Upper lobe of right lung (tissue), 1 donor: ENCODE results near the gene BBC3. TPM values are rescaled to one million over a fixed set of nuclear protein-coding genes. Genes with fewer than 3 reads are reported as not detected.

Source experiments
- ATAC-seq: fragments of 200-7000 bp; cut with Tn5 transposase; one replicate; pipeline ENCODE4 v1.9.1; 2020; ENCODE audit warnings: mild to moderate bottlenecking, moderate library complexity
- DNase-seq: peaks from one replicate; pipeline ENCODE4 v3.0.0-alpha.2; 2020
- H3K27ac ChIP-seq: fragments of 200-600 bp; one replicate; pipeline ENCODE4 v1.8.0; 2022
- H3K27me3 ChIP-seq: fragments of 200-600 bp; one replicate; pipeline ENCODE4 v1.8.0; 2022; ENCODE audit warnings: mild to moderate bottlenecking
- H3K36me3 ChIP-seq: fragments of 200-600 bp; one replicate; pipeline ENCODE4 v1.8.0; 2022
- H3K4me1 ChIP-seq: fragments of 200-600 bp; one replicate; pipeline ENCODE4 v1.8.0; 2022
- H3K4me3 ChIP-seq: fragments of 200-600 bp; one replicate; pipeline ENCODE4 v1.8.0; 2022; ENCODE audit warnings: mild to moderate bottlenecking
- H3K9me3 ChIP-seq: fragments of 200-600 bp; one replicate; pipeline ENCODE4 v1.8.0; 2022
- intact Hi-C: fragments of 100-400 bp; cut with DNase I; formaldehyde crosslinking; loops from one replicate; pipeline ENCODE4 v1.11.0; 2022
- total RNA-seq: library from RNA; stranded (reverse); fragmentation: NEBNext Ultra II Directional; extraction: Animal tissue kit (Norgen Biotek cat#: 25700); gene quantifications from one replicate; pipeline ENCODE4 v1.2.1, GENCODE V29; 2021
- TF ChIP-seq, protein P1 (sequence below): fragments of 200-600 bp; IDR thresholded peaks from one replicate; pipeline ENCODE4 v1.8.0; 2022; ENCODE audit warnings: antibody characterized with exemption
- donor health status: DM: no; HTN: yes; CAD: no; lungs with severe emphysema.

Gene BBC3
- total RNA-seq, 1 donor from 2014 or later, result 20.1 TPM

DNA sequence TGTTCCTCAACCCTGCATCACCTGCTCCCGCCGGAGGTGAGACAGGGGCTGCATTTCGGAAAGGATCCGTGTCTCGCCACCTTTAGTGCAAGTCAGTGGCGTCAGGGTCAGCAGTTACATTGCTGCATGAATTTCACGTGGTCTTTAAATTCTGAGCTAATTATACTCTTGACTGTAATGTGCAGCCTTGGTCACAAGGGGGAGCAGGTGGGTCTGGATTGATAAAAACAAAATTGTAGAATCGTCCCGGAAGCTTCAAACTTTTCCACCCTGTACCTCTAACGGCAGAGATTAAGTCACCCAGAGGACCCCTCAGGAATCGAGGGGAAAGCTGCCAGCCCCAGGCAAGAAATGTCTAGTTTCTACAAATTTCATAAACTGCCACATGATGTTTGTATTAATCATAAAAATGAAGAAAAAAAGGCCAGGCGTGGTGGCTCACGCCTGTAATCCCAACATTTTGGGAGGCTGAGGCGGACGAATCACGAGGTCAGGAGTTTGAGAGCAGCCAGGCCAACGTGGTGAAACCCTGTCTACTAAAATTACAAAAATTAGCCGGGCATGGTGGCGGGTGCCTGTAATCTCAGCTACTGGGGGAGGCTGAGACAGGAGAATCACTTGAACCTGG is 20.2 kb downstream of the BBC3 start:
- DNase-seq, result peak; percentile 65
- Histone ChIP-seq H3K36me3 (peaks cover 37% of the 10 kb centered on the region), H3K4me3 (no peak overlapping the region), H3K27me3 (no peaks in the 10 kb centered on the region), H3K9me3 (no peaks in the 10 kb centered on the region), H3K4me1 (peaks cover 3% of the 10 kb centered on the region), H3K27ac (peak overlapping the region; percentile 71)
- intact Hi-C loops, result no loop called here
- TF ChIP-seq, protein P1, sequence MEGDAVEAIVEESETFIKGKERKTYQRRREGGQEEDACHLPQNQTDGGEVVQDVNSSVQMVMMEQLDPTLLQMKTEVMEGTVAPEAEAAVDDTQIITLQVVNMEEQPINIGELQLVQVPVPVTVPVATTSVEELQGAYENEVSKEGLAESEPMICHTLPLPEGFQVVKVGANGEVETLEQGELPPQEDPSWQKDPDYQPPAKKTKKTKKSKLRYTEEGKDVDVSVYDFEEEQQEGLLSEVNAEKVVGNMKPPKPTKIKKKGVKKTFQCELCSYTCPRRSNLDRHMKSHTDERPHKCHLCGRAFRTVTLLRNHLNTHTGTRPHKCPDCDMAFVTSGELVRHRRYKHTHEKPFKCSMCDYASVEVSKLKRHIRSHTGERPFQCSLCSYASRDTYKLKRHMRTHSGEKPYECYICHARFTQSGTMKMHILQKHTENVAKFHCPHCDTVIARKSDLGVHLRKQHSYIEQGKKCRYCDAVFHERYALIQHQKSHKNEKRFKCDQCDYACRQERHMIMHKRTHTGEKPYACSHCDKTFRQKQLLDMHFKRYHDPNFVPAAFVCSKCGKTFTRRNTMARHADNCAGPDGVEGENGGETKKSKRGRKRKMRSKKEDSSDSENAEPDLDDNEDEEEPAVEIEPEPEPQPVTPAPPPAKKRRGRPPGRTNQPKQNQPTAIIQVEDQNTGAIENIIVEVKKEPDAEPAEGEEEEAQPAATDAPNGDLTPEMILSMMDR, result peak; percentile 80
- peak; percentile 92 for ATAC-seq

DNA sequence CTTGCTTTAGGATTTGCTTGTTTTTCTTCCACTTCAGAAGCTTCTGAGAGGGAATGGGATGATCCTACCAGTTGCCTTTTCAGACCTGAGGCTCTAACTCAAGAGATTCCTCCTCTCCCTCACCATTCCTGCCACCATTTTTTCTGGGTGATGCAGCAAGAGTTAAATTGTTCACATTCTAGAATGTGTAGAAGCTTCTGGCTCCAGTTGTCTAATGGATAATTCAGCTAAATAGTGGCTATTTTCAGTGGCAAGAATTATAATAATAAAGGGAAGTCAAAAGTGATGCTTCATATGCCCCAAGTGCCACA is 20.9 kb downstream of the BBC3 start:
- Histone ChIP-seq H3K36me3 (peaks cover 44% of the 10 kb centered on the region), H3K27ac (no peak overlapping the region), H3K9me3 (no peaks in the 10 kb centered on the region), H3K27me3 (no peaks in the 10 kb centered on the region), H3K4me1 (peaks cover 3% of the 10 kb centered on the region), H3K4me3 (no peak overlapping the region)
- DNase-seq (no peak), ATAC-seq (no peak)
- intact Hi-C loops, result no loop called here
- TF ChIP-seq, protein P1, result no peak

DNA sequence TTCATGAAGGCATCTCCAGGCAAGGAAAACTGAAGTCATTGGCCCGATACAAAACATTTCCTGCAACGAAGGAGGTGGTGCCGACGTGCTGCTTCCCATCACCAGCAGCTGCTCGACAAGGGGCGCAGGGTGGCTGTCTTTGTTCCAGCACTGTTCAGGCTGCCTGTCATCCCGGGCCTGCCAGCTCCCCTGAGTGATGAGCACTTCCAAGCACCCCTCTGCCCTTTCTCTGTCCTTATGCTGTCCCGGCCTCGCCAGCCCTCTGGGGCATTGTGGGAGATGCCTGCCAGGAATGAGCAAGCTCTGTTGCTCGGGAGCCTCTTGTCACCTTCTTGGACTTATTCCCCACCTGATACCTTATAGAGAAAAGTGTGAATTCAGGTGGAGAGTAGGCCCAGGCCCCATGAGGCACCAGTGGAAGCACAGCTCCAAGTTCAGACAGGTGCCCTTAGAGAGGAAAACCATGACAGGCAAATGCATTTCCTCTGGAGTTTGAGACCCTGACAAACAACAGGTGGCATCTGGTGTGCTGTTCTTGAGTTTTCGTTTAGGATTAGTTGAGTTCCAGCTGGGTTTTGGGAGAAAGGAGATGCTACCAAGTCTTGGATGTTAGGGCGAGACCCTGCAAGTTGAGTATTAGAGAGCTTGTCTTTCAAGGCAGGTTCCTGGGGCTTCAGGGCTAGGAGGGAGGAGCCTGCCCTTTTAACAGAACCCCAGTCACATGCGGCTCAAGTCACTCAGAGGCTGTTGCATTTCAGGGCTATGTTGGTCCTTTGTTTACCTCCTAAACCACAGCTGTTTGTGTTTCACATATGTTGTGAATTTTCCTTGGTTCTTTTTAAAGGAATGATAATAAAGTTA is 21.4 kb downstream of the BBC3 start:
- peaks cover 3% of the 10 kb centered on the region for H3K4me1 ChIP-seq
- H3K9me3 ChIP-seq, result no peaks in the 10 kb centered on the region
- H3K27ac ChIP-seq, result no peak overlapping the region
- TF ChIP-seq, protein P1, result no peak
- H3K4me3 ChIP-seq, result no peak overlapping the region
- H3K36me3 ChIP-seq, result peaks cover 50% of the 10 kb centered on the region
- H3K27me3 ChIP-seq, result no peaks in the 10 kb centered on the region
- ATAC-seq (no peak), DNase-seq (no peak)
- intact Hi-C loops, result no loop called here

DNA sequence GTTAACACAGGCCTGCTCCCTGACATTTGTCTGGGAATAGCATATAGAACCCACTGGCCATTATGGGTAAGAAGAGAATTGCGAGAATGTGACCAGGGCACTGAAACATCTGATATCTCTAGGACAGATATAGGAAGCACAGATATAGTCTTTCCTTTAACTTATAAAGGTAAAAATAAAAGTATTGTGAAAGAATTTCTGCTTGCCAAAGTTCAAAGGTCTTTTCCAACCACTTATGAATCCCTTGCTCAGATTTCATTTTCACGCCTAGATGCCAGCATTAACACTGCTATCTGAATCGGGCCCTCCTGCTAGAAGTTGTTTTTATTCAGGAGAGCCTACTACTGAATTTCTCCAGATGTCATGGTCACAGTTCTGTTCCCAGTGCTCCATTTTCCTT is 27.7 kb downstream of the BBC3 start:
- no peaks in the 10 kb centered on the region for H3K9me3 ChIP-seq
- peaks cover 50% of the 10 kb centered on the region for H3K36me3 ChIP-seq
- ATAC-seq (no peak), DNase-seq (no peak)
- TF ChIP-seq, protein P1, result no peak
- H3K4me3 ChIP-seq, result no peak overlapping the region
- H3K27ac ChIP-seq, result no peak overlapping the region
- no peaks in the 10 kb centered on the region for H3K27me3 ChIP-seq
- intact Hi-C loops, result no loop called here
- H3K4me1 ChIP-seq, result no peaks in the 10 kb centered on the region

DNA sequence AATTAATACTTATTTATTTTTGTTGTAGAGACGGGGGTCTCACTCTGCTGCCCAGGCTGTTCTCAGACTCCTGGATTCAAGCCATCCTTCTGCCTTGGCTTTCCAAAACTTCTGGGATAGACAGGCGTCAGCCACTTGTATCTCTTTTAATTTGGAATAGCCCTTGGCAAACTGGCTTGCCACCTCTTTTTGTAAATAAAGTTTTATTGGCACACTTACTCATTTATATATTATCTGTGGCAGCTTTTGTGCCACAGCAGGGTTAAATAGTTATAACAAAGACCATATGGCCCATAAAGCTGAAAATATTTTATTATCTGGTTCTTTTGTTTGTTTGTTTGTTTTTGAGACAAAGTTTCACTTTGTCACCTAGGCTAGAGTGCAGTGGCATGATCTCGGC is 30.5 kb downstream of the BBC3 start:
- TF ChIP-seq, protein P1, result no peak
- Histone ChIP-seq H3K27me3 (no peaks in the 10 kb centered on the region), H3K36me3 (peaks cover 43% of the 10 kb centered on the region), H3K4me1 (no peaks in the 10 kb centered on the region), H3K9me3 (no peaks in the 10 kb centered on the region), H3K4me3 (no peak overlapping the region), H3K27ac (no peak overlapping the region)
- DNase-seq, result no peak
- intact Hi-C loops, result no loop called here
- ATAC-seq, result no peak
